GM12878 (cell line): ENCODE measurements around the gene LETMD1. TPM values are rescaled to one million over a fixed set of nuclear protein-coding genes. Genes with fewer than 3 reads are reported as not detected.
A peak's percentile ranks its signal among the peaks of the same experiment; 100 is the strongest.

Source experiments
- BACH1 ChIP-seq: fragments of 450-650 bp; IDR thresholded peaks from 2 replicates; pipeline ENCODE4 v1.6.1; 2017; ENCODE audit warnings: mild to moderate bottlenecking, borderline replicate concordance
- EED ChIP-seq: sonication (generic); IDR thresholded peaks from 2 replicates; pipeline ENCODE4 v1.6.1; 2016; ENCODE audit warnings: antibody characterized with exemption, low read depth
- LARP7 ChIP-seq: fragments of 450-650 bp; IDR thresholded peaks from 2 replicates; pipeline ENCODE4 v1.6.1; 2017; ENCODE audit warnings: mild to moderate bottlenecking
- MXI1 ChIP-seq: fragments of 150-350 bp; IDR thresholded peaks from 2 replicates; pipeline ENCODE4 v1.6.1; 2011; ENCODE audit warnings: low read depth, mild to moderate bottlenecking, inconsistent platforms, low read length, improper control_type of control experiment
- SP1 ChIP-seq: IDR thresholded peaks from one replicate; pipeline ENCODE4 v1.6.1; 2011; ENCODE audit warnings: low read depth, low read length
- SREBF2 ChIP-seq: IDR thresholded peaks from 2 replicates; pipeline ENCODE4 v1.6.1; 2012; ENCODE audit warnings: mild to moderate bottlenecking, low read length
- SUPT20H ChIP-seq: IDR thresholded peaks from 2 replicates; pipeline ENCODE4 v1.6.1; 2011; ENCODE audit warnings: low read depth, mild to moderate bottlenecking, low read length, moderate library complexity, borderline replicate concordance; ENCODE audit not compliant: control insufficient read depth
- TAF1 ChIP-seq: IDR thresholded peaks from 2 replicates; pipeline ENCODE4 v1.6.1; 2011; ENCODE audit warnings: mild to moderate bottlenecking, low read depth, low read length, borderline replicate concordance
- YBX1 ChIP-seq: fragments of 450-650 bp; IDR thresholded peaks from 2 replicates; pipeline ENCODE4 v1.6.1; 2016; ENCODE audit warnings: antibody characterized with exemption
- ZNF274 ChIP-seq: IDR thresholded peaks from one replicate; pipeline ENCODE4 v1.8.0; 2011; ENCODE audit not compliant: insufficient read length, insufficient read depth
- polyA plus RNA-seq, 11 experiments: library from polyadenylated mRNA; depleted of rRNA in 4 of 11; unstranded in 6 of 11; stranded (reverse) in 5 of 11; fragments of >200 nt; fragmentation: Nextera tagmentation in 4 of 11; fragmentation: Illumina TruSeq in 1 of 11; extraction: Ambion mirVana in 4 of 11; extraction: Trizol in 1 of 11; gene quantifications; 1 replicate in 1 of 11; 2 replicates in 10 of 11; pipeline versions ENCODE4 v1.2.1 to v1.2.3, GENCODE V29; 2011 to 2016; ENCODE audit warnings: inconsistent platforms in 2 of 11, missing spikeins in 2 of 11, low read depth in 1 of 11
- total RNA-seq, 4 experiments: library from RNA; depleted of rRNA in 3 of 4; stranded (reverse); fragments of >200 nt in 3 of 4; fragmentation: Illumina TruSeq in 1 of 4; extraction: Trizol in 1 of 4; gene quantifications; 2 replicates each; pipeline versions ENCODE4 v1.2.1 to v1.2.3, GENCODE V29; 2013 to 2021
- TF ChIP-seq, protein P1 (sequence below): fragments of 450-650 bp; IDR thresholded peaks from 2 replicates; pipeline ENCODE4 v1.6.1; 2016; ENCODE audit warnings: mild to moderate bottlenecking
- TF ChIP-seq, protein P2 (sequence below): IDR thresholded peaks from 2 replicates; pipeline ENCODE4 v1.6.1; 2012; ENCODE audit warnings: low read depth, low read length, improper control_type of control experiment
- TF ChIP-seq, protein P3 (sequence below): fragments of 450-650 bp; IDR thresholded peaks from 2 replicates; pipeline ENCODE4 v1.6.1; 2017; ENCODE audit warnings: low read depth, mild to moderate bottlenecking, moderate library complexity
- TF ChIP-seq, protein P4 (sequence below): fragments of 450-650 bp; IDR thresholded peaks from 2 replicates; pipeline ENCODE4 v1.6.1; 2017; ENCODE audit warnings: mild to moderate bottlenecking, moderate library complexity
- TF ChIP-seq, protein P5 (sequence below): fragments of 450-650 bp; conservative IDR thresholded peaks from 2 replicates; pipeline ENCODE4 v1.6.1; 2017; ENCODE audit warnings: mild to moderate bottlenecking, moderate library complexity

Gene LETMD1
- total and polyA plus RNA-seq, 10 of the 15 experiments (the other 5 are each of a cell fraction or from before 2014, with no cell fraction given), result 30.3 to 116 (median 51.5) TPM

DNA sequence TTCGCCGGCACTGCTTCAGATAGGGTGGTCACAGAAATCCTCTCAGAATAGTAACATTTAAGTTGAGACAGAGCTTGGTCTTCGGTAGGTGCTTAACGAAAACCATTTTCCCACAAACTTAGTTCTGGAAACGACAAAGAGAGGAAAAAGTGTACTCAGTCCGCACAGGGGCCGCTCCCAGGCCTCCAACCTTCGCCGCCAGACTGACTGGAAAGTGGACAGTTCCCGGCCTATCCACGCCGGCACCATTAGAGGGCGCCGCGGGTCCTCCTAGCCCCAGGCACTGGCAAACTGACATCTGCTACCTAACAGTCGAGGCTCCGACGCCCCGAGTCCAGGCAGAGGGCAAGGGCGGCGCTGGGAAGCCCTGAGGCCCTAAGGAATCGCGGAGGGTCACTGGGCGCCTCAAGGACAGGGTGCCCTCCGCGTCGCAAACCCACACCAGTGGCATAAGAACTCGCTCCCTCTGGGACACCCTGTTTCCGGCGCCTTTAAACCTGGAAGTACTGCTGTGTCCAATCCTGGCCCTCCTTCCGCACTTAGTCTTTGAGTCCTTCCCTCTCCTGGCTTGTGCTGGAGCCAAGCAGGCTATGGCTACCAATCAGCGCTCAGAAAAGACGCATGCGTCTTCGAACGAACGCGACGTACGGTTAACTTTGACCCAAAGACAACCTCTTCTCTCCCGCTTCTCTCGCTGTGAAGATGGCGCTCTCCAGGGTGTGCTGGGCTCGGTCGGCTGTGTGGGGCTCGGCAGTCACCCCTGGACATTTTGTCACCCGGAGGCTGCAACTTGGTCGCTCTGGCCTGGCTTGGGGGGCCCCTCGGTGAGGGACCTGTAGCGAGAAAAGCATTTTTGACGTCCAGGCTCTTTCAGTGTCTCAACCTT is at the start of gene LETMD1 (continued):
- TF ChIP-seq, protein P1, sequence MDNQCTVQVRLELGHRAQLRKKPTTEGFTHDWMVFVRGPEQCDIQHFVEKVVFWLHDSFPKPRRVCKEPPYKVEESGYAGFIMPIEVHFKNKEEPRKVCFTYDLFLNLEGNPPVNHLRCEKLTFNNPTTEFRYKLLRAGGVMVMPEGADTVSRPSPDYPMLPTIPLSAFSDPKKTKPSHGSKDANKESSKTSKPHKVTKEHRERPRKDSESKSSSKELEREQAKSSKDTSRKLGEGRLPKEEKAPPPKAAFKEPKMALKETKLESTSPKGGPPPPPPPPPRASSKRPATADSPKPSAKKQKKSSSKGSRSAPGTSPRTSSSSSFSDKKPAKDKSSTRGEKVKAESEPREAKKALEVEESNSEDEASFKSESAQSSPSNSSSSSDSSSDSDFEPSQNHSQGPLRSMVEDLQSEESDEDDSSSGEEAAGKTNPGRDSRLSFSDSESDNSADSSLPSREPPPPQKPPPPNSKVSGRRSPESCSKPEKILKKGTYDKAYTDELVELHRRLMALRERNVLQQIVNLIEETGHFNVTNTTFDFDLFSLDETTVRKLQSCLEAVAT, result peak; percentile 86
- TF ChIP-seq, protein P2, sequence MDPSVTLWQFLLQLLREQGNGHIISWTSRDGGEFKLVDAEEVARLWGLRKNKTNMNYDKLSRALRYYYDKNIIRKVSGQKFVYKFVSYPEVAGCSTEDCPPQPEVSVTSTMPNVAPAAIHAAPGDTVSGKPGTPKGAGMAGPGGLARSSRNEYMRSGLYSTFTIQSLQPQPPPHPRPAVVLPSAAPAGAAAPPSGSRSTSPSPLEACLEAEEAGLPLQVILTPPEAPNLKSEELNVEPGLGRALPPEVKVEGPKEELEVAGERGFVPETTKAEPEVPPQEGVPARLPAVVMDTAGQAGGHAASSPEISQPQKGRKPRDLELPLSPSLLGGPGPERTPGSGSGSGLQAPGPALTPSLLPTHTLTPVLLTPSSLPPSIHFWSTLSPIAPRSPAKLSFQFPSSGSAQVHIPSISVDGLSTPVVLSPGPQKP, result 0 out of 2 replicates have a peak, but pooled peaks have one; percentile 60
- TF ChIP-seq ZNF274 (no peak), LARP7 (no peak), EED (peak; percentile 77), YBX1 (no peak), SUPT20H (no peak), SREBF2 (no peak), BACH1 (no peak), TAF1 (peak; percentile 92; the same call in 1 of the 2 replicates), MXI1 (peak; percentile 47), SP1 (peak; percentile 54)
- TF ChIP-seq, protein P3, sequence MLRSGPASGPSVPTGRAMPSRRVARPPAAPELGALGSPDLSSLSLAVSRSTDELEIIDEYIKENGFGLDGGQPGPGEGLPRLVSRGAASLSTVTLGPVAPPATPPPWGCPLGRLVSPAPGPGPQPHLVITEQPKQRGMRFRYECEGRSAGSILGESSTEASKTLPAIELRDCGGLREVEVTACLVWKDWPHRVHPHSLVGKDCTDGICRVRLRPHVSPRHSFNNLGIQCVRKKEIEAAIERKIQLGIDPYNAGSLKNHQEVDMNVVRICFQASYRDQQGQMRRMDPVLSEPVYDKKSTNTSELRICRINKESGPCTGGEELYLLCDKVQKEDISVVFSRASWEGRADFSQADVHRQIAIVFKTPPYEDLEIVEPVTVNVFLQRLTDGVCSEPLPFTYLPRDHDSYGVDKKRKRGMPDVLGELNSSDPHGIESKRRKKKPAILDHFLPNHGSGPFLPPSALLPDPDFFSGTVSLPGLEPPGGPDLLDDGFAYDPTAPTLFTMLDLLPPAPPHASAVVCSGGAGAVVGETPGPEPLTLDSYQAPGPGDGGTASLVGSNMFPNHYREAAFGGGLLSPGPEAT, result peak; percentile 88
- TF ChIP-seq, protein P4, sequence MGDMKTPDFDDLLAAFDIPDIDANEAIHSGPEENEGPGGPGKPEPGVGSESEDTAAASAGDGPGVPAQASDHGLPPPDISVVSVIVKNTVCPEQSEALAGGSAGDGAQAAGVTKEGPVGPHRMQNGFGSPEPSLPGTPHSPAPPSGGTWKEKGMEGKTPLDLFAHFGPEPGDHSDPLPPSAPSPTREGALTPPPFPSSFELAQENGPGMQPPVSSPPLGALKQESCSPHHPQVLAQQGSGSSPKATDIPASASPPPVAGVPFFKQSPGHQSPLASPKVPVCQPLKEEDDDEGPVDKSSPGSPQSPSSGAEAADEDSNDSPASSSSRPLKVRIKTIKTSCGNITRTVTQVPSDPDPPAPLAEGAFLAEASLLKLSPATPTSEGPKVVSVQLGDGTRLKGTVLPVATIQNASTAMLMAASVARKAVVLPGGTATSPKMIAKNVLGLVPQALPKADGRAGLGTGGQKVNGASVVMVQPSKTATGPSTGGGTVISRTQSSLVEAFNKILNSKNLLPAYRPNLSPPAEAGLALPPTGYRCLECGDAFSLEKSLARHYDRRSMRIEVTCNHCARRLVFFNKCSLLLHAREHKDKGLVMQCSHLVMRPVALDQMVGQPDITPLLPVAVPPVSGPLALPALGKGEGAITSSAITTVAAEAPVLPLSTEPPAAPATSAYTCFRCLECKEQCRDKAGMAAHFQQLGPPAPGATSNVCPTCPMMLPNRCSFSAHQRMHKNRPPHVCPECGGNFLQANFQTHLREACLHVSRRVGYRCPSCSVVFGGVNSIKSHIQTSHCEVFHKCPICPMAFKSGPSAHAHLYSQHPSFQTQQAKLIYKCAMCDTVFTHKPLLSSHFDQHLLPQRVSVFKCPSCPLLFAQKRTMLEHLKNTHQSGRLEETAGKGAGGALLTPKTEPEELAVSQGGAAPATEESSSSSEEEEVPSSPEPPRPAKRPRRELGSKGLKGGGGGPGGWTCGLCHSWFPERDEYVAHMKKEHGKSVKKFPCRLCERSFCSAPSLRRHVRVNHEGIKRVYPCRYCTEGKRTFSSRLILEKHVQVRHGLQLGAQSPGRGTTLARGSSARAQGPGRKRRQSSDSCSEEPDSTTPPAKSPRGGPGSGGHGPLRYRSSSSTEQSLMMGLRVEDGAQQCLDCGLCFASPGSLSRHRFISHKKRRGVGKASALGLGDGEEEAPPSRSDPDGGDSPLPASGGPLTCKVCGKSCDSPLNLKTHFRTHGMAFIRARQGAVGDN, result peak; percentile 92
- TF ChIP-seq, protein P5, sequence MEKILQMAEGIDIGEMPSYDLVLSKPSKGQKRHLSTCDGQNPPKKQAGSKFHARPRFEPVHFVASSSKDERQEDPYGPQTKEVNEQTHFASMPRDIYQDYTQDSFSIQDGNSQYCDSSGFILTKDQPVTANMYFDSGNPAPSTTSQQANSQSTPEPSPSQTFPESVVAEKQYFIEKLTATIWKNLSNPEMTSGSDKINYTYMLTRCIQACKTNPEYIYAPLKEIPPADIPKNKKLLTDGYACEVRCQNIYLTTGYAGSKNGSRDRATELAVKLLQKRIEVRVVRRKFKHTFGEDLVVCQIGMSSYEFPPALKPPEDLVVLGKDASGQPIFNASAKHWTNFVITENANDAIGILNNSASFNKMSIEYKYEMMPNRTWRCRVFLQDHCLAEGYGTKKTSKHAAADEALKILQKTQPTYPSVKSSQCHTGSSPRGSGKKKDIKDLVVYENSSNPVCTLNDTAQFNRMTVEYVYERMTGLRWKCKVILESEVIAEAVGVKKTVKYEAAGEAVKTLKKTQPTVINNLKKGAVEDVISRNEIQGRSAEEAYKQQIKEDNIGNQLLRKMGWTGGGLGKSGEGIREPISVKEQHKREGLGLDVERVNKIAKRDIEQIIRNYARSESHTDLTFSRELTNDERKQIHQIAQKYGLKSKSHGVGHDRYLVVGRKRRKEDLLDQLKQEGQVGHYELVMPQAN, result peak; percentile 94
